WI38 (cell line): ENCODE measurements around the gene ZNF230.

Experiments
- H3K4me3 ChIP-seq: 2 replicates; pipeline ENCODE4 v1.5.1; 2011; ENCODE audit warnings: low read depth, mild to moderate bottlenecking, control low read depth, low read length
- CTCF ChIP-seq: IDR thresholded peaks from 2 replicates; pipeline ENCODE4 v1.5.1; 2012; ENCODE audit warnings: low read depth, mild to moderate bottlenecking, control low read depth, low read length

The ZNF230 gene

GRCh38 chr19:44002566-44003460, at the start of gene ZNF230:
Gene ZNF230 (plus strand): TSS chr19:44002957. CDS start chr19:44007079, 4,122 bp downstream.
- peak within 1 kb of the TSS; percentile 93 for H3K4me3 ChIP-seq
- no peak for TF ChIP-seq CTCF

GRCh38 chr19:43956827-43957226, 45.9 kb upstream of the ZNF230 start:
- TF ChIP-seq CTCF, result no peak
- no peak overlapping the region for H3K4me3 ChIP-seq

- no peak overlapping the region for H3K4me3 ChIP-seq
- TF ChIP-seq CTCF, result no peak
These were observed 44.9 kb upstream of the ZNF230 start for GRCh38 chr19:43957891-43958290.

- TF ChIP-seq CTCF, result no peak
- no peak overlapping the region for H3K4me3 ChIP-seq
These were observed 42.3 kb upstream of the ZNF230 start for GRCh38 chr19:43960411-43960810.

GRCh38 chr19:43966079-43966694, 36.6 kb upstream of the ZNF230 start:
- TF ChIP-seq CTCF, result no peak
- no peak overlapping the region for H3K4me3 ChIP-seq

- TF ChIP-seq CTCF, result no peak
- no peak overlapping the region for H3K4me3 ChIP-seq
These were observed 26.0 kb upstream of the ZNF230 start for GRCh38 chr19:43976732-43977131.

GRCh38 chr19:43983544-43983911, 19.2 kb upstream of the ZNF230 start:
- H3K4me3 ChIP-seq, result peak overlapping the region; percentile 89
- no peak for TF ChIP-seq CTCF
